ENCODE data around the gene TMEM109. TPM values are rescaled to one million over a fixed set of nuclear protein-coding genes. Genes with fewer than 3 reads are reported as not detected.

TMEM109 gene
- total RNA-seq, 2 donors from 2014 or later = 61.9 to 66.3 TPM

GRCh38 chr11:60872961-60873524 is 40.9 kb upstream of the TMEM109 start:
- DNase-seq = no peak

GRCh38 chr11:60873533-60873932 is 40.4 kb upstream of the TMEM109 start:
- H3K9me3 Mint-ChIP-seq = no peaks in the 10 kb centered on the region
- H3K36me3 Mint-ChIP-seq (ENCODE audit: insufficient read depth in 2 of 2) = no peaks in the 10 kb centered on the region
- no peak for DNase-seq
- no peaks in the 10 kb centered on the region for H3K27me3 Mint-ChIP-seq (ENCODE audit: low read depth)
- no peak overlapping the region for H3K4me3 Mint-ChIP-seq
- no peak overlapping the region for H3K27ac Mint-ChIP-seq
- peaks cover 28% of the 10 kb centered on the region for H3K4me1 Mint-ChIP-seq (ENCODE audit: low read depth)
- no peak for ATAC-seq (replicated peaks in 1 of 2)

More at GRCh38 chr11:60872961-60873524, 40.9 kb upstream of the TMEM109 start:
- H3K27me3 Mint-ChIP-seq (ENCODE audit: low read depth) = no peaks in the 10 kb centered on the region
- ATAC-seq (replicated peaks in 1 of 2) = no peak
- H3K4me1 Mint-ChIP-seq (ENCODE audit: low read depth) = peaks cover 28% of the 10 kb centered on the region
- H3K9me3 Mint-ChIP-seq = no peaks in the 10 kb centered on the region
- no peak overlapping the region for H3K4me3 Mint-ChIP-seq
- H3K27ac Mint-ChIP-seq = no peak overlapping the region
- no peaks in the 10 kb centered on the region for H3K36me3 Mint-ChIP-seq (ENCODE audit: insufficient read depth in 2 of 2)

DNA sequence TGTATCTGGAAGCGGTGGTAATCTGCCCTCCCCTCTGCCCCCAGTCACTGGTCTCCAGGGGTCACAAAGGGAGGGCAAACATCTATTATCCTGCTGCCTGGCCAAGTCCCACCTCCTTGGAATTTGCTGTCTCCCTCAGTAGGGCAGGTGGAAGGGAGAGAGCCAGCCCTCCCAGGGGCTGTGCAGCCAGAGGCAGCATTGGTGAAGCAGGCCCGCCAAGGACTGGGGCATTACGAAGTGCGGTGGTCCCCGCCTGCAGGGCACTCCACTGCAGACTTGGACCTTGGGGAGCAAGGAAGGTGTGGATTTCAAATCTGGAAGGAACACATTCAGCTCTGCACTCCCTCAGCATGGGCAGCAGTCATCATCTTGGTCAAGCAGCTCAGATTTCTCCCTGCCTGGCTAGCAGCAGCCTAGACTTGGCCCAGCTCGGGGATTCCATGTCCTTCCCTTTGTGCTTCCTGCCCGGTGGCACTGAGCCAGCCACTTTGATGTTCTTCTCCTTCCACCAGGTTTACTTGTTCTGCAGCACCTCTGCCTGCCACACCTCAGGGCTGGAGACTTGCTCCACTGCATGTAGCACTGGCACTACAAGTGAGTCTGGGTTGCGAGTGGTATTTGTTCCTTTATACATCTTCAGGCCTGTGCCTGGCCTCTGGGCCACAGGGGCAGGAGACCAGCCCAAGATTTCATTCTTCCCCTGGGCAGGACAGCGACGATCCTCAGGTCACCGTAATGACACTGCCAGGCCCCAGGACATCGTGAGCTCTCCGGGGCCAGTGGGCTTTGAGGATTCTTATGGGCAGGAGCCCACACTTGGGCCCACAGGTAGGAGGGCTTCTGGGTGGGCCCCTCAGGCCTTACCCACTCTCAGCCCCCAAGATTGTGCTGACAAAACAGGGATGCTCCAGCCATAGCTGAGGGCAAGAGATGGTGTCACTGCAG is 39.3 kb upstream of the TMEM109 start:
- no peak overlapping the region for H3K27ac Mint-ChIP-seq
- no peaks in the 10 kb centered on the region for H3K27me3 Mint-ChIP-seq (ENCODE audit: low read depth)
- peaks cover 28% of the 10 kb centered on the region for H3K4me1 Mint-ChIP-seq (ENCODE audit: low read depth)
- no peaks in the 10 kb centered on the region for H3K9me3 Mint-ChIP-seq
- H3K36me3 Mint-ChIP-seq (ENCODE audit: insufficient read depth in 2 of 2) = no peaks in the 10 kb centered on the region
- DNase-seq (no peak), ATAC-seq (replicated peaks in 1 of 2) (no peak)
- no peak overlapping the region for H3K4me3 Mint-ChIP-seq

- Mint-ChIP-seq H3K27me3 (ENCODE audit: low read depth) (no peaks in the 10 kb centered on the region), H3K4me1 (ENCODE audit: low read depth) (peaks cover 28% of the 10 kb centered on the region), H3K4me3 (no peak overlapping the region), H3K9me3 (no peaks in the 10 kb centered on the region), H3K36me3 (ENCODE audit: insufficient read depth in 2 of 2) (no peaks in the 10 kb centered on the region), H3K27ac (no peak overlapping the region)
- DNase-seq = no peak
- ATAC-seq (replicated peaks in 1 of 2) = no peak
Observed at GRCh38 chr11:60875366-60876167, 38.4 kb upstream of the TMEM109 start.

DNA sequence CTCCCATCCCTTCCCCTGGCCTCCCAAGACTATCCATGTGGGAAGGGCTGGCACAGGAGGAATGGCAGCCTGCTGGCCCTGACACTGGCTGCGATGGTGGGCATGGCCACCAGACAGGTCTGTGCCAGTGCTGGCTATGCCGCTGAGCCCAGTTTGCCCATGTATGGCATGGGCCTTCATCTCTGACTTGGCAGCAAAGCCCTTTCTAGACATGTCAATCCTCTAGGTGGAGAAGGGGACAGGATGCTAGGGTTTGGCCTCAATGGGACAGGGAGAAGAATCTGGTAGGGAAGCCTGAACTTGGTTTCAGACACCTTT is 37.8 kb upstream of the TMEM109 start:
- no peak overlapping the region for H3K4me3 Mint-ChIP-seq
- no peaks in the 10 kb centered on the region for H3K27me3 Mint-ChIP-seq (ENCODE audit: low read depth)
- peaks cover 0 to 4% of the 10 kb centered on the region in 2 donors for H3K36me3 Mint-ChIP-seq (ENCODE audit: insufficient read depth in 2 of 2)
- DNase-seq (no peak), ATAC-seq (replicated peaks in 1 of 2) (no peak)
- H3K4me1 Mint-ChIP-seq (ENCODE audit: low read depth) = peaks cover 24% of the 10 kb centered on the region
- no peak overlapping the region for H3K27ac Mint-ChIP-seq
- no peaks in the 10 kb centered on the region for H3K9me3 Mint-ChIP-seq

GRCh38 chr11:60878245-60879101 is 35.5 kb upstream of the TMEM109 start:
- ATAC-seq (replicated peaks in 1 of 2) (no peak), DNase-seq (no peak)
- no peaks in the 10 kb centered on the region for H3K27me3 Mint-ChIP-seq (ENCODE audit: low read depth)
- peaks cover 0 to 13% of the 10 kb centered on the region in 2 donors for H3K36me3 Mint-ChIP-seq (ENCODE audit: insufficient read depth in 2 of 2)
- H3K27ac Mint-ChIP-seq = no peak overlapping the region
- no peaks in the 10 kb centered on the region for H3K9me3 Mint-ChIP-seq
- peaks cover 8% of the 10 kb centered on the region for H3K4me1 Mint-ChIP-seq (ENCODE audit: low read depth)
- H3K4me3 Mint-ChIP-seq = no peak overlapping the region

- Mint-ChIP-seq H3K4me1 (ENCODE audit: low read depth) (peaks cover 4% of the 10 kb centered on the region), H3K27ac (no peak overlapping the region), H3K36me3 (ENCODE audit: insufficient read depth in 2 of 2) (peaks cover 0 to 14% of the 10 kb centered on the region in 2 donors), H3K4me3 (no peak overlapping the region), H3K9me3 (no peaks in the 10 kb centered on the region), H3K27me3 (ENCODE audit: low read depth) (no peaks in the 10 kb centered on the region)
- ATAC-seq (replicated peaks in 1 of 2) (no peak), DNase-seq (no peak)
Observed at GRCh38 chr11:60879104-60879503, 34.9 kb upstream of the TMEM109 start.

DNA sequence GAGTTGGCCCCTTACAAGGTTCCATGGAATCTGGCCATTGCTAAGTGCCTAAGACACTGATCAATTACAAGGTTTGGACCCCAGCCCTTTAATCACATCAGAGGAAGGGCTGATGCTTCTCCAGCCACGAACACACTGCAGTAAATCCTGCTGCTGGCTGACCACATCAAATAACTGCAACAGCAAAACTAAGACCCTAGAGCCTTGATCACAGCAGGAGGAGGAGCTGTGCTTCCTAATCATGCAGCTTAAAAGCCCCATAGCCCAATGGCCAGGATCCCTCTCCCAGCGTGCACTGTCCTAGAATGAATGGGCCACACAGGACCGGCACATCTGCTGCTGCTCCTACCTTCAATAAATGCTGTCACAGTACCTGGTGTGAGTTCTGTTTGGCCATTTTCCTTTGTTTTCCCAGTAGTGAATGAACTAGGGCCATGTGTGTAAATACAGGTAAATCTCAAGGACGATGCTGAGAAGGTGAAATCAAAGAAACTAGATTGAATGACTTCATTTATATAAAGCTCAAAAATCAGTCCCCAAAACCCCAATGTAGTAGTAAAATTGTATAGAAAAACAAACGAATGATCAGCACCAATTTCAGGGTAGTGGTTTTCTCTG is 33.9 kb upstream of the TMEM109 start:
- no peak overlapping the region for H3K4me3 Mint-ChIP-seq
- no peak overlapping the region for H3K27ac Mint-ChIP-seq
- H3K9me3 Mint-ChIP-seq = no peaks in the 10 kb centered on the region
- DNase-seq (no peak), ATAC-seq (replicated peaks in 1 of 2) (no peak)
- H3K4me1 Mint-ChIP-seq (ENCODE audit: low read depth) = no peaks in the 10 kb centered on the region
- H3K36me3 Mint-ChIP-seq (ENCODE audit: insufficient read depth in 2 of 2) = peaks cover 0 to 14% of the 10 kb centered on the region in 2 donors
- no peaks in the 10 kb centered on the region for H3K27me3 Mint-ChIP-seq (ENCODE audit: low read depth)

DNA sequence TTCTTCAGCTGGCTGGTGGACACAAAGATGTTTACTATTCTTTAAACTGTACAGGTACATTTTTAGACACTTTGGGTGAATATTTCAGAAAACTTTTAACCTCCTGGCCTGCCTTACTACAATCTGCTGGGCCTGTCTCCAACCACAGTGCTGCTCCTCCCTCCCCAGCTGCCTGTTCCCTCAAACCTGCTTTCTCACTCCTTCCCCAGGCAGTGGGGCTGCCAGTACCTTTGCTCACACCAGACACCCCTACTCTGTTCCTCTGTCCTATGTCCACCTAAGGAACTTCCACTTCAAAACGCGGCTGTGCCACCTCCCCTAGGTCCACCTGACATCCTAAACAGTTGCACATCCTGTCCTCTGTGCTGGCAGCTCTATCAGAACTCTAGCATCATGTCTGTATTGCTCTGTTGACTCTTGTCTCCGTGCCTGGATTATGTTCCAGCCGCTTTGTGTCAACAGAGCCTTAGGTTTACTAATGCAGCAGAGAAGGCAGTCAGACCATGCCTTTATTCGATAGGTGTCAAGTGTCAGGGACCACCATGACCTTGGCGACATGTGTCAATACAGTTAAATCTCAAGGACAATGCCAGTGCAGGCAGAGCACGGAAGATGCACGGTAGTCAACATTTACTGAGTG is 33.2 kb upstream of the TMEM109 start:
- Mint-ChIP-seq H3K27ac (no peak overlapping the region), H3K4me1 (ENCODE audit: low read depth) (no peaks in the 10 kb centered on the region), H3K9me3 (no peaks in the 10 kb centered on the region), H3K4me3 (no peak overlapping the region), H3K27me3 (ENCODE audit: low read depth) (no peaks in the 10 kb centered on the region), H3K36me3 (ENCODE audit: insufficient read depth in 2 of 2) (peaks cover 0 to 14% of the 10 kb centered on the region in 2 donors)
- ATAC-seq (replicated peaks in 1 of 2) (no peak), DNase-seq (no peak)

- Mint-ChIP-seq H3K27me3 (ENCODE audit: low read depth) (no peaks in the 10 kb centered on the region), H3K9me3 (no peaks in the 10 kb centered on the region), H3K4me3 (no peak overlapping the region), H3K36me3 (ENCODE audit: insufficient read depth in 2 of 2) (peaks cover 5 to 15% of the 10 kb centered on the region in 2 donors), H3K27ac (no peak overlapping the region), H3K4me1 (ENCODE audit: low read depth) (no peaks in the 10 kb centered on the region)
- peak; percentile 86 to 88 for ATAC-seq (replicated peaks in 1 of 2)
- peak; percentile 39 to 42 for DNase-seq
Observed at GRCh38 chr11:60887556-60887955, 26.4 kb upstream of the TMEM109 start.

GRCh38 chr11:60889869-60890311 is 24.1 kb upstream of the TMEM109 start:
- Mint-ChIP-seq H3K9me3 (no peaks in the 10 kb centered on the region), H3K36me3 (ENCODE audit: insufficient read depth in 2 of 2) (peaks cover 9 to 17% of the 10 kb centered on the region in 2 donors), H3K27ac (no peak overlapping the region), H3K4me3 (no peak overlapping the region), H3K4me1 (ENCODE audit: low read depth) (peaks cover 5% of the 10 kb centered on the region), H3K27me3 (ENCODE audit: low read depth) (no peaks in the 10 kb centered on the region)
- DNase-seq (no peak), ATAC-seq (replicated peaks in 1 of 2) (no peak)

- Mint-ChIP-seq H3K27me3 (ENCODE audit: low read depth) (no peaks in the 10 kb centered on the region), H3K9me3 (no peaks in the 10 kb centered on the region), H3K4me3 (no peak overlapping the region), H3K4me1 (ENCODE audit: low read depth) (peaks cover 5% of the 10 kb centered on the region), H3K36me3 (ENCODE audit: insufficient read depth in 2 of 2) (peaks cover 11 to 23% of the 10 kb centered on the region in 2 donors), H3K27ac (no peak overlapping the region)
- ATAC-seq (replicated peaks in 1 of 2) (no peak), DNase-seq (no peak)
Observed at GRCh38 chr11:60890696-60891095, 23.3 kb upstream of the TMEM109 start.

Measured in activated T-cell treated with anti-CD3 and anti-CD28 coated beads, Interleukin-2, amount 50 U/mL, for 72 hours (primary cell).